Erythroblast (primary cell): ENCODE measurements around the gene SDR42E2.

ENCODE experiments used
- GATA1 ChIP-seq: IDR thresholded peaks from 2 replicates; pipeline ENCODE4 v1.6.1; 2011; ENCODE audit warnings: low read depth, mild to moderate bottlenecking, control low read depth, low read length, moderate library complexity
- POLR2A ChIP-seq: IDR thresholded peaks from 2 replicates; pipeline ENCODE4 v1.6.1; 2011; ENCODE audit warnings: mild to moderate bottlenecking, low read length

- TF ChIP-seq POLR2A (no peak), GATA1 (no peak)
Measured at GRCh38 chr16:22186517-22186916, 24.2 kb downstream of the SDR42E2 start.
